ENCODE measurements around the gene KCNQ5. TPM values are rescaled to one million over a fixed set of nuclear protein-coding genes. Genes with fewer than 3 reads are reported as not detected.
A peak's percentile ranks its signal among the peaks of the same experiment; 100 is the strongest.

Gene KCNQ5
- total RNA-seq, 1 experiment from 2014 or later = not detected

DNA sequence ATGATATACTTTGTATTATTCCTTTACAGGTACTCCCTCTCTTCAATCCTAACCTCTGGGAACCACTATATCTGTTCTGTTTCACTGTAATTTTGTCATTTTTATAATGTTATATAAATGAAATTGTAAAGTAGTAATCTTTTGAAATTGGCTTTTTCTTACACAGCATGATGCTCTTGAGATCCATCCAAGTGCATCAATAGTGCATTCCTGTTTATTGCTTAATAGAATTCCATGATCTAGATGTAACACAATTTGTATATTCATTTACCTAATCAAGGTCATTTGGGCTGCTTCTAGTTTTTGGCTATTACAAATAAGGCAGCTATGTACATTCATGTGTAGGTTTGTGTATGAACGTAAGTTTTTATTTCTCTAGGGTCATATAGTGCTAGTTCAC, 428.8 kb downstream of the KCNQ5 start:
- DNase-seq (ENCODE audit: low read depth) = no peak

DNA sequence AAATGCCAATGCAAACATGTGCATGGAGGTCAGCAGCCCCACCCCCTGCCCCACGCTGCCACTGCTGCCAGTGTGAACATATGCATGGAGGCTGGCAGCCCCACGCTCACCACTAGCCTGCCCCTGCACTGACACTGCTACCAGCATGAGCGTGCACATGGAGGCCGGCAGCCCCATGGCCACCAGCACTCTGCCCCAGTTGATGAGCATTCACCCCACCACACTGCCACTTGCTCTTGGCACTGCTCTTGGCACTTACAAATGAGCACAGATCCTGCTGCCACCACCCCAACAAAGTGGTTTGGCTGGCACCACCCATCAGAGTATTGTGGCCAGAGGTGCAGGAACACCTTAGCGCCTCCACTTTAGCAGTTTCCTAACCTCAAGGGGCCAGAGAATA, 429.3 kb downstream of the KCNQ5 start:
- no peak for DNase-seq (ENCODE audit: low read depth)

DNA sequence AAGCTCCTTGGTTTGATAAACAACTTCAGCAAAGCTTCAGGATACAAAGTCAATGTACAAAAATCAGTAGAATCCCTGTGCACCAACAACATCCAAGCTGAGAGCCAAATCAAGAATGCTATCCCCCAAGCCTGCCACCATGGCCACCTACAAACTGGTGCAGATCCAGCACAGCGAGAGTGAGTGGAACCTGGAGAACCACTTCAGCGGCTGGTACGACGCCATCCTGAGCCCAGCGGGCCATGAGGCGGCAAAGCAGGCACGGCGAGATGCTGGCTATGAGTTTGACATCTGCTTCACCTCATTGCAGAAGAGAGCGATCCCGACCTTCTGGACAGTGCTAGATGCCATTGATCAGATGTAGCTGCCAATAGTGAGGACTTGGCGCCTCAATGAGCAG, 433.1 kb downstream of the KCNQ5 start:
- DNase-seq (ENCODE audit: low read depth) = no peak

DNA sequence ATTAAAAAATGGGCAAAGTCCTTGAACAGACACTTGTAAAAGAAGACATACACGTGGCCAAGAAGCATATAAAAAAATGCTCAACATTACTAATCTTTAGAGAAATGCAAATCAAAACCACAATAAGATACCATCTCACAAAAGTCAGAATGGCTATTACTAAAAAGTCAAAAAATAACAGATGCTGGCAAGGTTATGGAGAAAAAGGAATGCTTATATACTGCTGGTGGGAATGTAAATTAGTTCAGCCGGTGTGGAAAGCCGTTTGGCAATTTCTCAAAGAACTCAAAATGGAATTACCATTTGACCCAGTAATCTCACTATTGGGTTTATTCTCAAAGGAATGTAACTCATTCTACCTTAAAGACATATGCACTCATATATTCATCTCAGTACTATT, 436.9 kb downstream of the KCNQ5 start:
- DNase-seq (ENCODE audit: low read depth) = no peak

DNA sequence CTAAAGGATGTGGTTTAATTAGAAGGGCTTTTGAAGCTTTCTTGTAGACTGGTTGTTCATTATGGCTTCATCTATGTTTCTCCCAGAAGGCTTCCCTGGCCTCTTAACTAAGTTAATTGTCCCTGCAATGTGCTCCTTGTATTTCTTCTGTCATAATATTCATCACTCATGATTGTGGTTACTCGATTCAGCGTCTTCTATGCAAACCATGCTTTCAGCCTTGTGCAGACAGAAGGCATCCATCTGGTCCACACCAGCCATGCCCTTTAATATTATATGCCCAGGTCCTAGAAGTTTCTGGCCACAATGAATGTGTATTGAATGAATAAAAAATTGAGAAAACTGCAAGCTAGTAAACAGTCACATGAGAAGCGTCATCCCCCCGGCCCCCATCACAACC, 440.3 kb downstream of the KCNQ5 start:
- DNase-seq (ENCODE audit: low read depth) = no peak

DNA sequence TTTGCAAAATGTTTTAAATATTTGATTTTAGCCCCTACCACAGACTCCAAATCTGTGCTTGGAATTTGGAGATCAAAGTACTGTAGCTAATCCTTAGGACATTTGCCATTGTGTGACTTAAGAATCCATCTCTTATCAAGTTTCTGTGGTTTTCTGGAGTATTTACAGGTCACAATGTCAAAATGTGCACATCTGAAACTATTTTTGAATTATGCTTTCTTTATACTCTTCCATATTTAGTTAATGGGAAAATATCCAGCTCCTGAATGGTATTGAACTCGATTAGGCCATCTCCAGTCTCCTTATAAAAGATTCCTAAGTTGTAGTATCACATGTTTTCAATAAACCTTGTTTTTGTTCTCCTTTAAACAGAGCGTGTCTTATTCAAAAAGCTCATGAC, 441.0 kb downstream of the KCNQ5 start:
- no peak for DNase-seq (ENCODE audit: low read depth)

DNA sequence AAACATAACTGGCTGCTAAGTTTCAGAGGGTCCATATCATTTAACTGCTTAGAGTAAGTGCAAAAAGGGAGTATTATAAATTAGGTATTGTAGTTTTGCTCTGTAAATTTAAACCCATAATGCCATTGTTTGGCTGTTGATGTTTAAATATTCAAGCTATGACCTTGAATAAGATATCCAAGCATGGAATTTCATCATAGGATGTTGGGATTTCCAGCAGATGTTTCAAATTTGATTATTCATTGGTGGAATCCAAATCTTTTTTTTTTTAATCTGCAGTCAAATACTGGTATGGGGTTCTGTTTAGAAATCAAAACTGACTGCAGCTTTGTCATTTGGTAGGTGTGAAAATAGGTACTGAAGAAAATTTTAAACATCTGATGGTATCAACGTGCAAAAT, 442.4 kb downstream of the KCNQ5 start:
- DNase-seq (ENCODE audit: low read depth) = no peak

DNA sequence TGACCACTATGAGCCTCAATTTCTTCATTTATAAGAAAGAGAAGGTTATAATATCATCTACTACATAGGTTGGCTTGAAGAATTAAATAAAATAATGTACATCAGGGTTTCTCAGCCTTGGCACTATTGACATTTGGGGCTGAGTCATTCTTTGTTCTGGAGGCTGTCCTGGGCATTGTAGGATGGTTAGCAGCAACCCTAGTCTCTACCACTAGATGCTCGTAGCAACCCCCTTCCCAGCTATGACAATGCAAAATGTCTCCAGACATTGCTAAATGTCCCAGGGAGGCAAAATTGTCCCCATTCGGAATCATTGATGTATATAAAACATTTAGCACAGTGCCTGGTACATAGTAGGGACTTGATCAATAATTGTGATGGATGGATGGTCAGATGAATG, 451.4 kb downstream of the KCNQ5 start:
- no peak for DNase-seq (ENCODE audit: low read depth)

DNA sequence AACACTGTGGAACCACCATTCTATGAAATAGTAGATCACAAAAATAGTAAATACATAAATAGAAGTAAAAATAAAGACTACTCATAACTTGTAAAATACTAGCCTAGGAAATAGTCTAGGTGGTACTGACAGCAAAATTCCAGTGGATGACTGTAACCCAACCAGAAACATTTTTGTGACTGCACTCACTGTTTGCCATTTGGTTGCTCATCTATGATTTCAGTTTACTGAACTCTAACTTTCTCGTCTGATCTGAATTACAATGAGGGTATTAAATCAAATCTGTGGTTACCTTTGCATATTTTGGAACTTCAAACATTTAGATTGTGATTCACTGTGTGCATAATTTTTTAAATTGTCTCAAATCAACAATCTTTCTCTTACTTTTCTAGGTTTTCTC, 452.3 kb downstream of the KCNQ5 start:
- DNase-seq (ENCODE audit: low read depth) = no peak

DNA sequence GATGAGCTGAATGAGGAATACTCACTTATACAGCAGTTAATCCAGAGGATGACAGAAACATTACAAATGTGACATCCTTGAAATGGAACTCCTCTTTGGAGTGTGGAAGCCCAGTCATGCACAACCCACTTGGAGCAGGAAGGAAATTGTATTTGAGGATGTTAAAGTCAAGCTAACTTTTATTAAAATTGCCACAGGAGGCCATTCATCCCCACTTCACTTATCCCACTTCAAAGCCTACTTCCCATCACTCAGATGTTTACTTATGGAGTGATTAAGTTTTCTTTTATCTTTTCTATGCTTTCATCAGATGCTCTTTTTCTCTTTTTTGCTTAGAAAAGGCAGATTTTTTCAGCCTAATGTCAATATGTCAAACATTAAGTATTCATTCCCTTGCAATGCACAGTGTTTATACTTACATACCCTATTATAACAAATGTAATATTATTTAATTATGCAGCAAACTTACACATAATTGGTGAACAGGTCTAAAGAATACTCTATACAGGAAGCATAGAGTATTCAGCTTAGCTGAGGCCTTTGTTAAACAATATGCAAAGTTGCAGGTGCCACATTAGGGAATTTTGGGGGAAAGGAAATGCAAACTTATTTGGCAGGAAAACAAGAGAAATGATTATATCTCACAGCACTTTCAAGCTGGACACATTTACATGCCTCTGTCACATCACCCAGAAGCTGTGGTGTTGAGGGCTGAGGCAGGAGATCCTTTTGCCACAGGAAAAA, 454.5 kb downstream of the KCNQ5 start:
- no peak for DNase-seq (ENCODE audit: low read depth)

DNA sequence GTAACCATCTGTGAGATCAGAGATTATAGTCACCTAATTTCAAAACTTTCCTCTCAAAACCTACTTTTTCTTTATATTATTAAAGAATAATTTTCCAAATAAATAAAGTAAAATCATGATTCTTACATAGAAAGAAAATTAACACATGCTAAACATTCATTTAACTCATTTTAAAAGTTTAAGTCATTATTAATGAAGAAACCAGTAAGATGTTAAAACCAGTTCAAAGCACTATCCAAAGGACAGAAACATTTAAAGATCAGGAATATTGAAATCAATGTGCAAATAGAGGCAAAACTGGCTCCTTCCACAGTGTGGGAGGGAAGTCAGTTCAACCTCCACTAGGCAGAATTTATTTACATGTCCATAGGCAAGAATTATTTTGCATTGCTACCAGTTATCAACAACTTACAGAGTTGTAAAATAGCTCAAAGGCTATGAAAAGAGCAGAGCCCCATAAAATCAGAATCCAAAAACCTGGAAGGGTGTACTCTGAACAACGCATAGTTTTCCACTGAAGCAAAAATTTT, 456.5 kb downstream of the KCNQ5 start:
- DNase-seq (ENCODE audit: low read depth) = no peak

DNA sequence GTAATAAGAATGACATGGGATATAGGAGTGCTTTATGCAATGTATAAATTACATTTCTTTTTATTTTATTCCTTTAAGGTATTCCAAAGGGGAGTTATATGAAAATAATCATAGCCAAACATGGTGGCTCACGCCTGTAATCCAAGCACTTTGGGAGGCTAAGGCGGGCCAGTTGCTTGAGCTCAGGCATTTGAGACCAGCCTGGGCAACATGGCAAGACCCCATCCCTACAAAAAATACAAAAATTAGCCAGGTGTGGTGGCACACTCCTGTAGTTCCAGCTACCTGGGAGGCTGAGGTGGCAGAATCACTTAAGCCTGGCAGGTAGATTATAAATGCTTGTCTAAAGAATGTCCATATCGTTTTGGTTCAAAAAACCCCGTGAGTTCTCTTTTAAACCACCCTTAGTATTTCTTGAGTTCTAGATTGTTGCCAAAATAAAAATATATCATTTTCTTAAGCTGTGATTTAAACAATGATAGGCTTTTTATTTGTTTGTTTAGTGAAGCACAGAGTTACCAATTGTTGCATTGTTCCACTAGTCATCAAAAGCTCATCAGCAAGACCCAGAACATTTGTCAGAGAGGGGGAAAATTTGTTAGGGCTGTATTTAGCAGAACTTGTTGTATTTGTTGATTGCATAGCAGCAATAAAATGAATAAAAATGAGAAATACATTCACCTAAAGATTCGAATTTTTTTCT, 457.2 kb downstream of the KCNQ5 start:
- no peak for DNase-seq (ENCODE audit: low read depth)

DNA sequence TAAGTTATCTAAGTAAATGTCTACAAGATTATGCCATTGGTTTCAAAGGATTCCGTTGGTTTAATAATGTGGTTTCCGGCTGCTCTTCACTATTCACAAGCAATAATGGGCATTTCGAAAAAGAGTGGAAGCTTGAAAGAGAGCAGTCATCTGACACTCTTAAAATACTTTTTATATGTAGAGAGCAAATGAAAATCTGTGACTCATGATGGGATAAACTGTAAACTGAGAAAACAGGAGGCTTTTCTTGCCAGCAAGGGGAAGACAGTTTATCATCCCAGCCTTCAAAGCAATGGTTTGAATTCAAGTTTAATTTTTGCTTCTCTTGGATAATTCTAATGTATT, 457.7 kb downstream of the KCNQ5 start:
- peak; percentile 15 for DNase-seq (ENCODE audit: low read depth)

DNA sequence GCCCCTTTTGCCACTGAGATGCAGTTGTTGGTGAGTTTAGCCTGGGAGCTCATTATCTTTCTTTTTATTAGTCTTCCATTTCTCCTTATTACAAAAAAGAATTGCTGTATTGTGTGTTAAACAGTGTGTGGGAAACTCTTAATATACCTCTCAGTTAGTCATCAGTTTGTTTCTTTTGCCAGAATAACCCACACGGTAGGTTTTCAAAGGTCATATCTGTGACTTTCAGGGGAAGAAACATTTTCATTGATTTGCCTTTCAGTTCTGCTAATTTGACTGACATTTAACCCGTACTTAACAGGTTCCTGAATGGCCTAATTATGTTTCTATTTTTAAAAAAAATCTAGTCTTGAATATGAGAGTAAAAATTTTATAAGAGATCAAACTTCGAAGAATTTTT, 458.1 kb downstream of the KCNQ5 start:
- DNase-seq (ENCODE audit: low read depth) = no peak

DNA sequence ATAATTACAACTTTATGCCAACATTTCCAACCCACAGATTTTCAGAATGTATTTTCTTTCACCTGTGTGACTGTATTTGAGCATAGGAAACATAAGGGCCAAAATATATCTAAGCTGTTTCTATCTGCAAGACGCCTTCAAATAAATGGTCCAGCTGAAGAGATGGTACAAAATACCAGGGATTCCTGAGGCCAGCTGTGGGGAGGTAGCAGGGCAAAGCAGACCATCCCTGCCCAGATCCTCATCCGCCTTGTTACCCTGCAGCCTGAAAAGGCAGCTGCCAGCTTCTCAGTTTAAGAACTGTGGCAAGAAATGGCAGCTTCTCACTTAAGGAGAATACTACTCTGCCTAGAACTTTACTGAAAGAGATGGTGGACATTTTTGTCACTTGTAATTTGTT, 460.1 kb downstream of the KCNQ5 start:
- no peak for DNase-seq (ENCODE audit: low read depth)

DNA sequence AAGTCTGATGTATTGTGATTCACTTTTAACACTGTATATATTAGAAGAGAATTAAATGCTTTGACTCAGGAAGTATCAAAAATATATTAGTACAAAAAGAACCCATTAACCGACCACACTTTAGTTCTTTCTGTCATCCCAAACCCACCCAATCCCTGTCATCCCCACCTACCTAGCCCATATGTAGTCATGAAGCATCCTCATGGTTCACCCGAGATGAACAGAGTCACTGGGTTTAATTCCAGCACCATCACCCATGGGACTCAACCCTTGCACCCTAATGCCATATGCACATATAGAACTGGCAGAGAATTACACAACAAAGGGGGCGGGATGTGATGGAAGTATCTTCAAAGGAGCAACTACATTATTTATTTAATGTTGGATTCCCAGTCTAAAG, 462.0 kb downstream of the KCNQ5 start:
- DNase-seq (ENCODE audit: low read depth) = no peak

DNA sequence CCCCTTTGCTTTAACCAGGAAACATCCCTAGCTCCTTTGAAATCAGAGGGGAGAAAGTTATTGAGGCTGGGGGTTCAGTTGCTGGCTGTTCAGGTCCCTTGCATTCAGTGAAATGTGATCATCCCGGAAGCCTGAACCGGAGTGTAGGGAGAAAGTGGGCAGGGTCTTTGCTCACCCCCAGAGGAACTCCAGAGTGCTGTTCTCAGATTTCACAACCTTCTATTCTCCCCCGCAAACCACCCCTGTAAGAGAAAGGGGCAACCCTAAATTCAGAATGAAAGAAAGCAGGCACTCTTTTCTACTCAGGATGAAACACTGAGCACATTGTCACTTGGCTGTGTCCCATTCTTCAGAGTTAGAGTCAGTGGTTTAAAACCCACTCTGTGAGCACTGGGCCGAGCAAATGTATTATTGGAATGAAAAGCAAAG, 463.6 kb downstream of the KCNQ5 start:
- DNase-seq (ENCODE audit: low read depth) = peak; percentile 14

DNA sequence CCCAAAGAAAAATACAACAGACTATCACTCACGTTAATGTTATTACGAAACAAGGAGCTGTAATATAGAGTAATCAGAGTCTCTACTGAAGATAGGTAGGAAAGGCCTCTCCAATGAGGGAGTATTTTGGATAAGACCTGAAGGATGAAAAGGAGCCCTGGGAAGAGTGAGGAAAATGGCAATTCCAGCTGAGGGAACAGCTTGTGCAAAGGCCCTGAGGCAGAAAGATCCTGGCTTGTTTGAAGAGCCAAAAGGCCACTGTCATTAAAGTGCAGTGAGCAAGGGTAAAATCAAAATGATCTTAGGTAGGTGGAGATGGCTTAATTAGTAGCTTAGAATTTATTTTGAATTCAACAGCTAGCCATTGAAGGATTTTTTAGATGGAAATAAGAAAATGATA, 464.9 kb downstream of the KCNQ5 start:
- no peak for DNase-seq (ENCODE audit: low read depth)

DNA sequence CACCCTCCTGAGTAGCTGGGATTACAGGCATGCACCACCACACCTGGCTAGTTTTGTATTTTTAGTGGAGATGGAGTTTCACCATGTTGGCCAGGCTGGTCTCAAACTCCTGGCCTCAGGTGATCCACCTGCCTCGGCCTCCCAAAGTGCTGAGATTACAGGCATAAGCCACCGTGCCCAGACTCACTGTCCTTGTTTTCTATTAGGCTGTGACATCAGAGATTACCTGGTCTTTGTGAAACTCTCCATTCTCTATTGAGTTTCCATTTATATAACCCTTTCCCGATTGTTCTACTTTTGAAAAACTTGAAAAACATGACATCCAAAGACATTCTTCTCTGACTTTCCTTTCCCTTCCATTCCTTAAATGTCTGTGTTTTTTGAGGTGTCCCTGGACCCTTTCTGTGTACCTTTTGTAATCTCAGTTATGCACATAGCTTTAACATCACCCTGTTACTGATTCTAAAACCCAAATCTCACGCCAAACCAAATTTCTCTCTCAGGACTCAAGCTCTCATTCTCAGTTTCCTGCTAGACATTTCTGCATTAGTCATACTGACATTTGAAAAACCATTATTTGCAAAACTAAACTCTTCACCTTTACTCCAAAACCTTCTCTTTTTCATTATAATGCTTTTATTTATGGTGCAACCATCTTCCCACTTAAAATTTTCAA, 466.4 kb downstream of the KCNQ5 start:
- no peak for DNase-seq (ENCODE audit: low read depth)

DNA sequence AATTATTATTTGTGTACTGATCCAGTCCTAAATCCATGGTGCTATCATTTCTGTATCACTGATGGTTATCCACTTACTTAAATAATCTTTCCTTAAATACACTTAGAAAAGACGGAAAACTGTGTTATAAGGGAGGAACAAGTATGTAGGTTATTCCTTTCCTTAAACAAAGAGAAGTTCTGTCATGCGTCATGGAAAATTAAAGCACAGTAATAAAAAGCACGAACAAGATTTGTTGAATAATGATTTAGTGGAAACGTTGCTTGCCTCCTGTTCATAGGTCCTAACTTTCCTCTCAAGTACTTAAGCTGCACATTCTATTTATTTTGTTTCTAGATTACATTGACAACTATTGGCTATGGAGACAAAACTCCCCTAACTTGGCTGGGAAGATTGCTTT, 483.1 kb downstream of the KCNQ5 start:
- DNase-seq (ENCODE audit: low read depth) = no peak

DNA sequence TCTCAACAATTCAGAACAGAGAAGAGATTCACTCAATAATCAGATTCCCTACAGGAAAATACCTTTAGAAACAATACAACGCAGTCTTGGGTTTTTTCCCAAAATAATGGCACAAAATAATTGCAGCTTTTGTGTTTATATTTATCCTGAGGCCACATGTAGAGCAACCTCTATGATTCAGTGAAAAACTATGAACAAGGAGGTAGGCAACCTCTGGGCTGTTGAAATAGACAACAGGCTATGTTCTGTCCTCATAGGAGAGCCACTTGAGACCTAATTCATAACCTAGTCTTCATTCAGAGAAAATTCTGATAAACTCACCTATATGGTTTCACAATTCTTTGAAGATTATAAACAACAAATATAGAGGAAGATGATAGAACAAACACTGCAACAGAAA, 485.2 kb downstream of the KCNQ5 start:
- DNase-seq (ENCODE audit: low read depth) = no peak

DNA sequence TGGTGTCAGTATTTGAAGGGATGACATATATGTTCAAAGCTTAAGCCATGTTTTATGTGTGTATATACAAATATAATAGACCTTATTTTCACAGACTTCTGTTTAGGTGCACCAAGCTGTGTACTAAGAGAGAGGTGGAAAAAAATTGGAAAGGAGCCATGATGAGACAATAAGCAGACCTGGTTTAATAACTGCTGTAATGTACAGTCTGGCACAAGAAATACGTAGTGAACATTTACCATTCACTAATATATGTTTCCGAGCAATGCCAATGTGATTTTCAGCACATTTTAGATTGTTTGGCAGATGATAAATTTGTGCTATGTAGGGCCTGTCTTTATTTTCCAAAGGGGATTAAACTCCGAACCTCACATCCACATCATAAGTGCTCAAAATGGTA, 487.1 kb downstream of the KCNQ5 start:
- DNase-seq (ENCODE audit: low read depth) = no peak

DNA sequence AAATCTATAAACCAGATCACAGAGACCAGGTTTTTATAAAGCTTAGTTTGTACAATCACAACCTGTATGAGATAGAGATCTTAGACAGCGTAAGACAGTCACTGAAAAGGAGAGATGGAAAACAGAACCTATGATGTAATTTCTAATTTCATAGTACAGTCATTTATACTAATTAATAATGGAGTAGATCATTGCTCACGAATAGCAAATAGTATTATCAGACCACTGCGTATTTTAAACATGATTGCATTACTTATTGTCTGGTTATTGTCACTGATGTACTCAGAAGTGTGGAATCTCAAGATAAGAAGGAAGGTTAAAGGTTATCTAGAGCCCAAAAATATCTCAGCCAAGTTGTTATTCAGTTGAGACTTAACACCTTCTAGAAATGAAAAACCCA, 487.8 kb downstream of the KCNQ5 start:
- no peak for DNase-seq (ENCODE audit: low read depth)
